Gastrocnemius medialis (tissue), 4 donors: ENCODE results near the gene KIAA1549. TPM values are rescaled to one million over a fixed set of nuclear protein-coding genes. Genes with fewer than 3 reads are reported as not detected.

Source experiments
- ATAC-seq, 2 donors: fragments of 150-250 bp; one replicate each; pipeline ENCODE4 v1.9.1; 2016
- DNase-seq, 2 donors: peaks; one replicate each; pipeline ENCODE4 v3.0.0-alpha.2; 2019
- H3K27ac ChIP-seq, 4 donors: fragments of 200-600 bp; sonication (generic); 1 replicate in 1 of 4; 2 replicates in 3 of 4; pipeline ENCODE4 v1.5.1; 2016 to 2018; ENCODE audit warnings: mild to moderate bottlenecking in 2 of 4, moderate library complexity in 1 of 4
- H3K27me3 ChIP-seq, 3 donors: fragments of 200-600 bp; sonication (generic) in 2 of 3; 1 replicate in 1 of 3; 2 replicates in 2 of 3; pipeline versions ENCODE4 v1.5.1 to v1.6.0; 2016 to 2019; ENCODE audit warnings: mild to moderate bottlenecking in 1 of 3, moderate library complexity in 1 of 3
- H3K36me3 ChIP-seq, 2 donors: fragments of 200-600 bp; sonication (generic) in 1 of 2; one replicate each; pipeline ENCODE4 v1.5.1; 2017 to 2018
- H3K4me1 ChIP-seq, 2 donors: fragments of 200-600 bp; sonication (generic) in 1 of 2; one replicate each; pipeline ENCODE4 v1.5.1; 2016 to 2017; ENCODE audit warnings: mild to moderate bottlenecking in 2 of 2
- H3K4me3 ChIP-seq, 4 donors: fragments of 200-600 bp; sonication (generic) in 3 of 4; 1 replicate in 1 of 4; 2 replicates in 3 of 4; pipeline ENCODE4 v1.5.1; 2016 to 2019; ENCODE audit warnings: mild to moderate bottlenecking in 2 of 4
- H3K9me3 ChIP-seq, 3 donors: fragments of 200-600 bp; sonication (generic) in 2 of 3; 1 replicate in 1 of 3; 2 replicates in 2 of 3; pipeline ENCODE4 v1.5.1; 2016 to 2019
- POLR2A ChIP-seq, 2 donors: fragments of 450-650 bp; IDR thresholded peaks; one replicate each; pipeline ENCODE4 v1.6.1; 2017; ENCODE audit warnings: antibody characterized with exemption in 2 of 2, mild to moderate bottlenecking in 2 of 2, moderate library complexity in 2 of 2
- in situ Hi-C, 4 donors: fragments of 200-750 bp; cut with MboI; loops; one replicate each; pipeline versions ENCODE4 v1.15.0 to v1.8.0; 2017; ENCODE audit warnings: low sequenced_read_pairs in 4 of 4
- intact Hi-C: fragments of 100-400 bp; cut with DNase I; formaldehyde crosslinking; loops from one replicate; pipeline ENCODE4 v1.15.1; 2023; ENCODE audit warnings: low total_unique reads
- total RNA-seq, 4 donors: library from RNA; depleted of rRNA; stranded (reverse); fragments of >200 nt; gene quantifications; one replicate each; pipeline versions ENCODE4 v1.1.0 to v1.2.3, GENCODE V29; 2016
- TF ChIP-seq, protein P1 (sequence below), 5 experiments: fragments of 450-650 bp in 3 of 5; fragments of 200-600 bp in 2 of 5; sonication (generic) in 2 of 5; IDR thresholded peaks in 4 of 5; conservative IDR thresholded peaks in 1 of 5; 1 replicate in 4 of 5; 2 replicates in 1 of 5; pipeline ENCODE4 v1.5.1; 2016 to 2019; ENCODE audit warnings: antibody characterized with exemption in 5 of 5, mild to moderate bottlenecking in 3 of 5, moderate library complexity in 3 of 5

Gene KIAA1549
- total RNA-seq, 4 donors from 2014 or later: 0.55 to 0.87 (median 0.75) TPM

DNA sequence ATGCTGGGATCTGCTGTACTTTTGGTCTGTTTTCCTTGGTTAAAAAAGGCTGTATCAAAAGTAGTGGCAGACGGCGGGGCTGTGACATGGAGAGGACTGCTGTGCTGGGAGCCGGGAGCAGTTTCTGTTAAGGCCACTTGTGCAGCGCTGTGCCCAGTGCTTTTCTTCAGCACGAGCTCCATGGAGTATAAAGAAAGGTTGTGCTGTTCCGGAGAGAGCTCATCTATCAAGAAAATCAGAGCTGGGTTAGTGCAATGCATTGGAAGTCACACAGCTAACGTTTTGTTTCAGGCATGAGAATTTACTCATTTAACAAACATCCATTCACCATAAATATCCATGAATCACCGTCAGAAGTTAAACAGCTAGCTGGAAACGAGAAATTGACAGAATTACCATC lies 62.0 kb downstream of the KIAA1549 start:
- TF ChIP-seq, protein P1, sequence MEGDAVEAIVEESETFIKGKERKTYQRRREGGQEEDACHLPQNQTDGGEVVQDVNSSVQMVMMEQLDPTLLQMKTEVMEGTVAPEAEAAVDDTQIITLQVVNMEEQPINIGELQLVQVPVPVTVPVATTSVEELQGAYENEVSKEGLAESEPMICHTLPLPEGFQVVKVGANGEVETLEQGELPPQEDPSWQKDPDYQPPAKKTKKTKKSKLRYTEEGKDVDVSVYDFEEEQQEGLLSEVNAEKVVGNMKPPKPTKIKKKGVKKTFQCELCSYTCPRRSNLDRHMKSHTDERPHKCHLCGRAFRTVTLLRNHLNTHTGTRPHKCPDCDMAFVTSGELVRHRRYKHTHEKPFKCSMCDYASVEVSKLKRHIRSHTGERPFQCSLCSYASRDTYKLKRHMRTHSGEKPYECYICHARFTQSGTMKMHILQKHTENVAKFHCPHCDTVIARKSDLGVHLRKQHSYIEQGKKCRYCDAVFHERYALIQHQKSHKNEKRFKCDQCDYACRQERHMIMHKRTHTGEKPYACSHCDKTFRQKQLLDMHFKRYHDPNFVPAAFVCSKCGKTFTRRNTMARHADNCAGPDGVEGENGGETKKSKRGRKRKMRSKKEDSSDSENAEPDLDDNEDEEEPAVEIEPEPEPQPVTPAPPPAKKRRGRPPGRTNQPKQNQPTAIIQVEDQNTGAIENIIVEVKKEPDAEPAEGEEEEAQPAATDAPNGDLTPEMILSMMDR (IDR thresholded peaks at IDR 0.05 in 4 of 5, conservative IDR thresholded peaks at IDR 0.05 in 1 of 5): no peak
- TF ChIP-seq POLR2A (IDR thresholded peaks at IDR 0.05): no peak
- in situ Hi-C loops (no loop called here), intact Hi-C loops (no loop called here)
- no peaks in the 10 kb centered on the region for H3K36me3 ChIP-seq
- no peaks in the 10 kb centered on the region for H3K9me3 ChIP-seq
- no peaks in the 10 kb centered on the region for H3K4me1 ChIP-seq
- no peak for ATAC-seq
- H3K27me3 ChIP-seq: no peaks in the 10 kb centered on the region
- DNase-seq: no peak
- H3K4me3 ChIP-seq: no peak overlapping the region
- H3K27ac ChIP-seq: no peak overlapping the region

DNA sequence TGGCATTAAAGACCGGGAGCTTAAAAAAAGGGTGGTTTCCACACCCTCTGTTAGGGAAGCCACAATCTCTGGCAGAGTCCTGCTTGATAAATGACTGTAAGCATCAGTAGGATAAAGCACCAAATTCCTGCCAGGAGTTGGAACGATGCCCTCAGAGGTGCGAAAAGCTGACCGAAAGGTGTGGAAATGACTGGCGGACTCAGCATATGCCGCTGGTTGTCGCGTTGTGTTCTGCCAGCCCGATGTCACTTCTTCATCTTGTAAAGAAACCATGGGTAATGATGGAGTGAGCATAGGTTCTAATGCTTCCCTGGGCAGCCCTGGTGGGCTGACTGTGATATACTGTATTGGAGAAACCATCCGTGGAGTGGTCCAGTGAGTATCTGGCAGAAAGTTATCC lies 62.4 kb downstream of the KIAA1549 start:
- Histone ChIP-seq H3K27me3 (no peaks in the 10 kb centered on the region), H3K4me3 (no peak overlapping the region), H3K36me3 (no peaks in the 10 kb centered on the region), H3K9me3 (no peaks in the 10 kb centered on the region), H3K27ac (no peak overlapping the region), H3K4me1 (no peaks in the 10 kb centered on the region)
- in situ Hi-C loops (no loop called here), intact Hi-C loops (no loop called here)
- TF ChIP-seq POLR2A (IDR thresholded peaks at IDR 0.05): no peak
- TF ChIP-seq, protein P1 (IDR thresholded peaks at IDR 0.05 in 4 of 5, conservative IDR thresholded peaks at IDR 0.05 in 1 of 5): no peak
- DNase-seq (no peak), ATAC-seq (no peak)

DNA sequence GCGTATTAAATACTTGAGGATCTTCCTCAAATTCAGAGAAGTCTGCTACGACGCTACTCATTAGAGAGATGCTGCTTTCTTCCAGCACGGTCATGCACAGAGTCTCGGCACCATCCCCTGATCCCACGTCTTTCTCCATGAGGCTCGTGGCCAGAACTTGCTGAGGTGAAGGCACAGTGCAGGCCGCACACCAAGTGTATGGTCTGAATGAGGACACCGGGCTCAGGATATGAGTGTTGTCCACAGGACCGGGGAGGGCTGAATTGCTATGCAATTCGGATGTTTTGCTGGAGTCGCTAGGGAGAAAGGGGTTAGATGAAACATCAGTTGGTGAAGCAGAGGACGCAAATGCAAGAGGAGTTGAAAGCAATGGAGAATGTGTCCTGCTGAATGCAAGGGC lies 63.0 kb downstream of the KIAA1549 start:
- no peak for ATAC-seq
- in situ Hi-C loops: no loop called here

DNA sequence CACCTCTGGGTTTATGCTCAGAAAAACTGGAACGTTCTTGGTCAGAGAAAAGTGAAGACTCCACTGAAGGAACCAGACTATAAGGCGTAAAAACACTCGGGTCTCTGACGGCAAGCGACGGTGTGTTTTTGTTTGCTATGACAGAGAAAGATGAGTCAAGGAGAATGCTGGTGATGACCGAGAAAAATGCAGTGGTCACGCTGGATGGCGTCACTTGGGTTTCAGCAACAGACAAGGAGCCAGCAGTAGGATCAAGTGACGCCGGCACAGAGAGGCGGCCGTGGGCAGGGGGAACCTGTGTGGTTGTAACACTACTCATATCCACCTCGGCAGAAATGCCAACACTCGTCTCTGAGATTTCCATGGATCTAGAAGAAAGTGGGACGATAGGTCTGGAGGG lies 63.4 kb downstream of the KIAA1549 start:
- in situ Hi-C loops: no loop called here

More for the DNA sequence above, 63.0 kb downstream of the KIAA1549 start:
- H3K4me3 ChIP-seq: no peak overlapping the region
- no peaks in the 10 kb centered on the region for H3K4me1 ChIP-seq
- no peak for DNase-seq
- no peak for TF ChIP-seq POLR2A (IDR thresholded peaks at IDR 0.05)
- TF ChIP-seq, protein P1 (IDR thresholded peaks at IDR 0.05 in 4 of 5, conservative IDR thresholded peaks at IDR 0.05 in 1 of 5): no peak
- intact Hi-C loops: no loop called here
- no peaks in the 10 kb centered on the region for H3K36me3 ChIP-seq
- H3K27ac ChIP-seq: no peak overlapping the region
- H3K9me3 ChIP-seq: no peaks in the 10 kb centered on the region
- H3K27me3 ChIP-seq: no peaks in the 10 kb centered on the region

More for the DNA sequence above, 63.4 kb downstream of the KIAA1549 start:
- DNase-seq (no peak), ATAC-seq (no peak)
- Histone ChIP-seq H3K9me3 (no peaks in the 10 kb centered on the region), H3K4me3 (no peak overlapping the region), H3K36me3 (no peaks in the 10 kb centered on the region), H3K27ac (no peak overlapping the region), H3K27me3 (no peaks in the 10 kb centered on the region), H3K4me1 (no peaks in the 10 kb centered on the region)
- intact Hi-C loops: no loop called here
- TF ChIP-seq, protein P1 (IDR thresholded peaks at IDR 0.05 in 4 of 5, conservative IDR thresholded peaks at IDR 0.05 in 1 of 5): no peak
- no peak for TF ChIP-seq POLR2A (IDR thresholded peaks at IDR 0.05)
